Activated CD8-positive, alpha-beta T cell treated with anti-CD3 and anti-CD28 coated beads for 36 hours (primary cell): Measurements from ENCODE around the gene CACNA1C. TPM values are rescaled to one million over a fixed set of nuclear protein-coding genes. Genes with fewer than 3 reads are reported as not detected.

ENCODE experiments used
- ATAC-seq: fragments of 200-7000 bp; cut with Tn5 transposase; one replicate; pipeline ENCODE4 v1.10.0; 2021; ENCODE audit warnings: mild to moderate bottlenecking, moderate library complexity
- CTCF ChIA-PET: fragments of 350-600 bp; sonication (Branson Sonifier 250); formaldehyde crosslinking; loops from one replicate; lab custom pipeline; 2021; ENCODE audit warnings: antibody characterized with exemption; lab: Charles Lee
- POLR2A ChIA-PET: fragments of 350-600 bp; sonication (Branson Sonifier 250); formaldehyde crosslinking; loops from one replicate; lab custom pipeline; 2021; ENCODE audit warnings: antibody characterized with exemption; lab: Charles Lee
- DNase-seq: peaks from one replicate; pipeline ENCODE4 v3.0.0-alpha.2; 2020
- H3K27ac Mint-ChIP-seq: one replicate; pipeline ENCODE4 v1.8.0; 2021; ENCODE audit warnings: mild to moderate bottlenecking, mixed read lengths
- H3K27me3 Mint-ChIP-seq: one replicate; pipeline ENCODE4 v1.8.0; 2021; ENCODE audit warnings: mixed read lengths
- H3K36me3 Mint-ChIP-seq: one replicate; pipeline ENCODE4 v1.8.0; 2021; ENCODE audit warnings: low read depth, mixed read lengths
- H3K4me1 Mint-ChIP-seq: one replicate; pipeline ENCODE4 v1.8.0; 2021; ENCODE audit warnings: low read depth, mixed read lengths
- H3K4me3 Mint-ChIP-seq: one replicate; pipeline ENCODE4 v1.8.0; 2021; ENCODE audit warnings: mild to moderate bottlenecking, moderate library complexity, mixed read lengths
- H3K9me3 Mint-ChIP-seq: one replicate; pipeline ENCODE4 v1.8.0; 2021; ENCODE audit warnings: mixed read lengths
- intact Hi-C: fragments of 100-400 bp; cut with micrococcal nuclease; formaldehyde crosslinking; loops from one replicate; pipeline ENCODE4 v1.10.0; 2022
- total RNA-seq, 2 experiments: library from RNA; stranded (reverse); gene quantifications; one replicate each; pipeline ENCODE4 v1.2.3, GENCODE V29; 2021
- TF ChIP-seq, protein P1 (sequence below): fragments of 200-600 bp; IDR thresholded peaks from one replicate; pipeline ENCODE4 v1.8.0; 2022; ENCODE audit warnings: antibody characterized with exemption, mild to moderate bottlenecking

The CACNA1C gene
- total RNA-seq, 2 experiments from 2014 or later = 0.02 to 0.05 TPM

DNA sequence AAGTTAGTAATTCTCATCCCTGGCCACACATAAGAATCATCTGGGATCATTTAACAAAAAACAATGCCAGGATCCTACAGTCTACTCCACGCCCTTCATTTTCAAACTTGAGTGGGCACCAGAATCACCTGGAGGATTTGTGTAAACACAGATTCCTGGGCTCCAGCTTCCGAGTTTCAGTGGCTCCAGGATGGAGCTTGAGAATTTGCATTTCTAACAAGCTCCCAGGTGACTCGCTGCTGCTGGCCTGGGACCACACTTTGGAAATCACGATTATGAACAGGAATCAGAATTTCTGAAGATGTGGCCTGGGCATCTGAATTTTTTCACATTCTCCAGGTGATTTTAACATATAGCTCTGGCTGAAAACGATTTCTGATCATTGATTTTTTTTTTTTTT lies 234.8 kb downstream of the CACNA1C start:
- H3K9me3 Mint-ChIP-seq = no peaks in the 10 kb centered on the region
- H3K4me1 Mint-ChIP-seq = peaks cover 3% of the 10 kb centered on the region
- no peak overlapping the region for H3K4me3 Mint-ChIP-seq
- no peak for DNase-seq
- no peak overlapping the region for H3K27ac Mint-ChIP-seq
- POLR2A ChIA-PET = no interaction called here
- peaks cover 12% of the 10 kb centered on the region for H3K27me3 Mint-ChIP-seq
- TF ChIP-seq, protein P1, sequence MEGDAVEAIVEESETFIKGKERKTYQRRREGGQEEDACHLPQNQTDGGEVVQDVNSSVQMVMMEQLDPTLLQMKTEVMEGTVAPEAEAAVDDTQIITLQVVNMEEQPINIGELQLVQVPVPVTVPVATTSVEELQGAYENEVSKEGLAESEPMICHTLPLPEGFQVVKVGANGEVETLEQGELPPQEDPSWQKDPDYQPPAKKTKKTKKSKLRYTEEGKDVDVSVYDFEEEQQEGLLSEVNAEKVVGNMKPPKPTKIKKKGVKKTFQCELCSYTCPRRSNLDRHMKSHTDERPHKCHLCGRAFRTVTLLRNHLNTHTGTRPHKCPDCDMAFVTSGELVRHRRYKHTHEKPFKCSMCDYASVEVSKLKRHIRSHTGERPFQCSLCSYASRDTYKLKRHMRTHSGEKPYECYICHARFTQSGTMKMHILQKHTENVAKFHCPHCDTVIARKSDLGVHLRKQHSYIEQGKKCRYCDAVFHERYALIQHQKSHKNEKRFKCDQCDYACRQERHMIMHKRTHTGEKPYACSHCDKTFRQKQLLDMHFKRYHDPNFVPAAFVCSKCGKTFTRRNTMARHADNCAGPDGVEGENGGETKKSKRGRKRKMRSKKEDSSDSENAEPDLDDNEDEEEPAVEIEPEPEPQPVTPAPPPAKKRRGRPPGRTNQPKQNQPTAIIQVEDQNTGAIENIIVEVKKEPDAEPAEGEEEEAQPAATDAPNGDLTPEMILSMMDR = no peak
- no peaks in the 10 kb centered on the region for H3K36me3 Mint-ChIP-seq
- intact Hi-C loops = no loop called here
- ATAC-seq = no peak
- CTCF ChIA-PET = interaction anchor here (1.1 to 1.4 kb wide), 2 partner anchors 17 to 18 kb away, joined by 3 read pairs; no protein-coding TSS in a partner anchor

GRCh38 chr12:2288001-2288400 lies 235.2 kb downstream of the CACNA1C start:
- ChIA-PET POLR2A (no interaction called here), CTCF (interaction anchor here (1.1 to 1.4 kb wide), 2 partner anchors 16 to 18 kb away, joined by 3 read pairs; no protein-coding TSS in a partner anchor)
- TF ChIP-seq, protein P1 = no peak
- intact Hi-C loops = no loop called here
- ATAC-seq (no peak), DNase-seq (no peak)
- H3K36me3 Mint-ChIP-seq = no peaks in the 10 kb centered on the region
- no peak overlapping the region for H3K4me3 Mint-ChIP-seq
- H3K4me1 Mint-ChIP-seq = peaks cover 3% of the 10 kb centered on the region
- no peak overlapping the region for H3K27ac Mint-ChIP-seq
- peaks cover 12% of the 10 kb centered on the region for H3K27me3 Mint-ChIP-seq
- no peaks in the 10 kb centered on the region for H3K9me3 Mint-ChIP-seq

- H3K27ac Mint-ChIP-seq = no peak overlapping the region
- peaks cover 10% of the 10 kb centered on the region for H3K27me3 Mint-ChIP-seq
- ChIA-PET POLR2A (no interaction called here), CTCF (interaction anchor here (1.1 to 1.4 kb wide), 2 partner anchors 16 to 18 kb away, joined by 3 read pairs; no protein-coding TSS in a partner anchor)
- TF ChIP-seq, protein P1 = no peak
- no peak for DNase-seq
- no peak overlapping the region for H3K4me3 Mint-ChIP-seq
- H3K36me3 Mint-ChIP-seq = no peaks in the 10 kb centered on the region
- no peaks in the 10 kb centered on the region for H3K9me3 Mint-ChIP-seq
- ATAC-seq = no peak
- peaks cover 3% of the 10 kb centered on the region for H3K4me1 Mint-ChIP-seq
- intact Hi-C loops = no loop called here
Measured at GRCh38 chr12:2288471-2288870, 235.7 kb downstream of the CACNA1C start.

DNA sequence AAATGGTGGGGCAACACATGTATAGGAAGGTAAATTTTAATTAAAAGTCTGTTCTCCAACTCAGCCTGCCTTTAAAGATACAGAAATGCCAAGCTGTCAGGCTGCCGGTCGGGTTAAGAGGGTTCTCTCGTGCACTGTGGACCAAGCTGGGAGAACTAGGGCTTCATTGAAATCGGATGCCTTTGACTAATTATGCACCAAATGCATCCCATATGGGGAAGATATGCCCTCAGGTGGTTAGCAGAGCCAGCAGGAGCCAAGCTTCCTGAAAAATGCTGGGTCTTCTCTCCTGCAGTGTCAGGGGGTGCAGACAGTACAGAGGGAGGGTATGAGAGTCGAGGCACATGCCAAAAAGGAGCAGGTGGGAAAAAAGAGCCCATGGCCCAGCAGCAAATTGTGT lies 236.1 kb downstream of the CACNA1C start:
- Mint-ChIP-seq H3K4me1 (peaks cover 3% of the 10 kb centered on the region), H3K27me3 (peaks cover 10% of the 10 kb centered on the region), H3K36me3 (no peaks in the 10 kb centered on the region), H3K9me3 (no peaks in the 10 kb centered on the region), H3K27ac (no peak overlapping the region), H3K4me3 (no peak overlapping the region)
- intact Hi-C loops = no loop called here
- POLR2A ChIA-PET = no interaction called here
- no peak for ATAC-seq
- DNase-seq = no peak
- TF ChIP-seq, protein P1 = no peak
- CTCF ChIA-PET = interaction anchor here (1.1 kb wide), 1 partner anchor 15 kb away, joined by 3 read pairs; no protein-coding TSS in a partner anchor

DNA sequence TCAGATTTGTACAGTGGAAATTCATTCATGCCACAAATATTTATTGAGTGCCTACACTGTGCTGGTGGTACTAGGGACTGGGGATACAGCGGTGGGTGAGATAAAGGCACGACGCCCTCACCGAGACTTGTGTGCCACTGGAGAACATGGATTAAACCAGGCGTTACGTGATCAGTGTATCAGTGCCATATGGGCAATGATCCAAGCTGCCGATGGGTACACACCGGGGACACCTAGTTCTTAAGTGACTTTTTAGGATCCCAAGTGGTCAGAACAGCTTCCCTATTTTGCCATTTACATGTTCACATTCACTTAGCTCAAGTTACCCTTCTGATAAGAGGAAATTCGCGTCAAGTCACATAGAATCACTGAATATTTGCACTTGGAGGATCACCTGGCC lies 236.7 kb downstream of the CACNA1C start:
- Mint-ChIP-seq H3K4me1 (peaks cover 4% of the 10 kb centered on the region), H3K36me3 (no peaks in the 10 kb centered on the region), H3K4me3 (no peak overlapping the region), H3K27me3 (peaks cover 10% of the 10 kb centered on the region), H3K27ac (no peak overlapping the region), H3K9me3 (no peaks in the 10 kb centered on the region)
- POLR2A ChIA-PET = no interaction called here
- TF ChIP-seq, protein P1 = no peak
- DNase-seq (no peak), ATAC-seq (no peak)
- intact Hi-C loops = no loop called here
- CTCF ChIA-PET = interaction anchor here (2.2 kb wide), 1 partner anchor 13 kb away, joined by 9 read pairs; no protein-coding TSS in a partner anchor
